ENCODE data around the gene DGKD. TPM values are rescaled to one million over a fixed set of nuclear protein-coding genes. Genes with fewer than 3 reads are reported as not detected.

DGKD gene
- polyA plus RNA-seq, 3 donors, result 14.5 to 67.5 (median 16.6) TPM

GRCh38 chr2:233463586-233463985 lies 109.3 kb downstream of the DGKD start:
- no peak overlapping the region for H3K4me3 ChIP-seq (replicated peaks in 1 of 3; ENCODE audit: low read depth in 2 of 3, low read length in 3 of 3)
- Mint-ChIP-seq H3K9me3 (no peaks in the 10 kb centered on the region), H3K36me3 (peaks cover 90 to 94% of the 10 kb centered on the region in 2 donors), H3K4me1 (no peaks in the 10 kb centered on the region), H3K4me3 (no peak overlapping the region), H3K27ac (peak overlapping the region in 1 of 7 donors; percentile 15), H3K27me3 (ENCODE audit: low read depth in 3 of 3) (peaks cover 0 to 1% (median 0%) of the 10 kb centered on the region in 3 donors)
- no peaks in the 10 kb centered on the region for H3K79me2 ChIP-seq (ENCODE audit: insufficient read depth, low read length)
- intact Hi-C loops (cut with micrococcal nuclease), result no loop called here
- WGBS (ENCODE audit: insufficient coverage), result 95% methylated on average over 14 of the region's 16 CpGs
- no peak overlapping the region for H3K27ac ChIP-seq (ENCODE audit: low read depth in 1 of 2, low read length in 2 of 2)
- no peaks in the 10 kb centered on the region for H3K27me3 ChIP-seq (ENCODE audit: control insufficient read depth in 2 of 2, insufficient read depth in 2 of 2, low read length in 2 of 2)
- H3K4me1 ChIP-seq (ENCODE audit: control insufficient read depth in 1 of 2, insufficient read depth in 2 of 2, low read length in 2 of 2), result no peaks in the 10 kb centered on the region
- no peak for TF ChIP-seq CTCF (IDR thresholded peaks at IDR 0.05)
- H3K4me2 ChIP-seq (replicated peaks; ENCODE audit: extremely low read depth, low read length, poor library complexity, severe bottlenecking), result no peak overlapping the region
- H3K36me3 ChIP-seq (replicated peaks in 1 of 2; ENCODE audit: control insufficient read depth in 1 of 2, insufficient read depth in 2 of 2, low read length in 2 of 2), result peaks cover 95 to 99% of the 10 kb centered on the region in 2 donors
- no peak overlapping the region for H3K9ac ChIP-seq (ENCODE audit: insufficient read depth, low read length, poor library complexity, severe bottlenecking)
- H2AFZ ChIP-seq (ENCODE audit: insufficient read depth, low read depth, low read length, poor library complexity, severe bottlenecking), result no peak overlapping the region
- peaks cover 23% of the 10 kb centered on the region for H4K20me1 ChIP-seq (ENCODE audit: insufficient read depth, low read length)
- DNase-seq, result no peak
- no peaks in the 10 kb centered on the region for H3K9me3 ChIP-seq (replicated peaks in 1 of 2; ENCODE audit: control insufficient read depth in 1 of 2, insufficient read depth in 1 of 2, low read length in 2 of 2)

- no peaks in the 10 kb centered on the region for H3K9me3 Mint-ChIP-seq
- Histone ChIP-seq H4K20me1 (ENCODE audit: insufficient read depth, low read length) (peaks cover 27% of the 10 kb centered on the region), H3K9me3 (replicated peaks in 1 of 2; ENCODE audit: control insufficient read depth in 1 of 2, insufficient read depth in 1 of 2, low read length in 2 of 2) (no peaks in the 10 kb centered on the region), H3K4me3 (replicated peaks in 1 of 3; ENCODE audit: low read depth in 2 of 3, low read length in 3 of 3) (no peak overlapping the region), H3K4me1 (ENCODE audit: control insufficient read depth in 1 of 2, insufficient read depth in 2 of 2, low read length in 2 of 2) (no peaks in the 10 kb centered on the region), H2AFZ (ENCODE audit: insufficient read depth, low read depth, low read length, poor library complexity, severe bottlenecking) (no peak overlapping the region), H3K27me3 (ENCODE audit: control insufficient read depth in 2 of 2, insufficient read depth in 2 of 2, low read length in 2 of 2) (no peaks in the 10 kb centered on the region), H3K27ac (ENCODE audit: low read depth in 1 of 2, low read length in 2 of 2) (no peak overlapping the region), H3K36me3 (replicated peaks in 1 of 2; ENCODE audit: control insufficient read depth in 1 of 2, insufficient read depth in 2 of 2, low read length in 2 of 2) (peaks cover 95 to 99% of the 10 kb centered on the region in 2 donors), H3K79me2 (ENCODE audit: insufficient read depth, low read length) (no peaks in the 10 kb centered on the region), H3K9ac (ENCODE audit: insufficient read depth, low read length, poor library complexity, severe bottlenecking) (no peak overlapping the region), H3K4me2 (replicated peaks; ENCODE audit: extremely low read depth, low read length, poor library complexity, severe bottlenecking) (no peak overlapping the region)
- DNase-seq, result no peak
- no peaks in the 10 kb centered on the region for H3K4me1 Mint-ChIP-seq
- no peak for TF ChIP-seq CTCF (IDR thresholded peaks at IDR 0.05)
- H3K27me3 Mint-ChIP-seq (ENCODE audit: low read depth in 3 of 3), result peaks cover 0 to 1% (median 0%) of the 10 kb centered on the region in 3 donors
- no peak overlapping the region for H3K4me3 Mint-ChIP-seq
- H3K27ac Mint-ChIP-seq, result peak overlapping the region in 2 of 7 donors; percentile 14 to 15
- intact Hi-C loops (cut with micrococcal nuclease), result no loop called here
- peaks cover 90 to 94% of the 10 kb centered on the region in 2 donors for H3K36me3 Mint-ChIP-seq
- WGBS (ENCODE audit: insufficient coverage), result 98% methylated on average over 19 of the region's 19 CpGs
These were observed 109.8 kb downstream of the DGKD start for GRCh38 chr2:233464056-233464455.
